ENCODE results near the gene DNAJC7. TPM values are rescaled to one million over a fixed set of nuclear protein-coding genes. Genes with fewer than 3 reads are reported as not detected.

Gene DNAJC7
- total RNA-seq, 3 donors from 2014 or later (not counting 1 experiment from before 2014, with no cell fraction given), result 123 to 159 (median 149) TPM

DNA sequence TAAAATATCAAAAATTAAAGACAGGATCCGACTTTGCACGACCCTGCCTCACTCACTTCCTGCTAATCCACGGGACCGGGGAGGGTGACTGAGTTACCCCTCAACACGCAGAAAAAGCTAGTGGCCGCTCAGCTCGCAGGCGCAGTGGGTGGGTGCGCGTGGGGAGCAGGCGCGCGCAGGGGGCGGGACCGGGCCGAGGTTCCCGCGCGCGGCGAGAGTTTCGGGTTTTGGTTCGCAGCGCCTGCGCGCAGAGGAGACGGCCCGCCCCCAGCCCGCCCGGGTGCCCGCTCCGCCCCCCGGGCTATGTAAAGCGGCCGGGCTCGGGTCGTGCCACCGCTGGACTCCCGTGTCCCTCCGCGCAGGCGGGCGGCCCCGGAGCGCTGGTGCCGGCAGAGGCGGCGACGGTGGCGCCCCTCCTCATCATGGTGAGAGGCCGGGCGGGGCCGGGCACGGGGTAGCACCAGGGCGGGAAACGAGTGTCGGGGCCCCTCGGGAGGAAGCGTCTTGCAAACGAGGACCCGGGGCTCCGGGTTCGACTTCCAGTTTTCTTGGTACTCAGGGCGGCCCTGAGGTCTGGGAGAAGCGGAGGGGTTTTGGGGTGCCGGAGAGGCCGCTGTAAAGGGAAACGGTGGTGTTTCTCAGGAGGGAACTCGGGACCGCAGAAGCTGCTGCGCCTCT is 50.6 kb downstream of the DNAJC7 start, which contains the start of gene CNP:
Gene CNP, plus strand, starts transcription at position 333 of the 678 bp plus-strand sequence. Its CDS starts 90 bp downstream, at position 423.
- ATAC-seq (peak; percentile 92 to 95 (median 92)), DNase-seq (peak; percentile 88 to 95)
- Histone ChIP-seq H3K27me3 (ENCODE audit: control insufficient read depth, insufficient read depth, low read length) (no peaks in the 10 kb centered on the region), H3K36me3 (ENCODE audit: control insufficient read depth, insufficient read depth, low read length) (peaks cover 7% of the 10 kb centered on the region), H3K4me3 (ENCODE audit: low read length) (peak within 1 kb of the TSS; percentile 91), H3K4me1 (ENCODE audit: control insufficient read depth, insufficient read depth, low read length) (peaks cover 27% of the 10 kb centered on the region), H3K27ac (ENCODE audit: low read length) (peak within 1 kb of the TSS; percentile 72), H3K9me3 (ENCODE audit: control insufficient read depth, insufficient read depth, low read length) (no peaks in the 10 kb centered on the region)
- Mint-ChIP-seq H3K36me3 (no peaks in the 10 kb centered on the region), H3K4me1 (peaks cover 24 to 32% of the 10 kb centered on the region in 2 donors), H3K27me3 (ENCODE audit: low read depth in 2 of 2) (no peaks in the 10 kb centered on the region), H3K27ac (peak within 1 kb of the TSS; percentile 68 to 76), H3K4me3 (peak within 1 kb of the TSS; percentile 74), H3K9me3 (no peaks in the 10 kb centered on the region)
- TF ChIP-seq, protein P1, sequence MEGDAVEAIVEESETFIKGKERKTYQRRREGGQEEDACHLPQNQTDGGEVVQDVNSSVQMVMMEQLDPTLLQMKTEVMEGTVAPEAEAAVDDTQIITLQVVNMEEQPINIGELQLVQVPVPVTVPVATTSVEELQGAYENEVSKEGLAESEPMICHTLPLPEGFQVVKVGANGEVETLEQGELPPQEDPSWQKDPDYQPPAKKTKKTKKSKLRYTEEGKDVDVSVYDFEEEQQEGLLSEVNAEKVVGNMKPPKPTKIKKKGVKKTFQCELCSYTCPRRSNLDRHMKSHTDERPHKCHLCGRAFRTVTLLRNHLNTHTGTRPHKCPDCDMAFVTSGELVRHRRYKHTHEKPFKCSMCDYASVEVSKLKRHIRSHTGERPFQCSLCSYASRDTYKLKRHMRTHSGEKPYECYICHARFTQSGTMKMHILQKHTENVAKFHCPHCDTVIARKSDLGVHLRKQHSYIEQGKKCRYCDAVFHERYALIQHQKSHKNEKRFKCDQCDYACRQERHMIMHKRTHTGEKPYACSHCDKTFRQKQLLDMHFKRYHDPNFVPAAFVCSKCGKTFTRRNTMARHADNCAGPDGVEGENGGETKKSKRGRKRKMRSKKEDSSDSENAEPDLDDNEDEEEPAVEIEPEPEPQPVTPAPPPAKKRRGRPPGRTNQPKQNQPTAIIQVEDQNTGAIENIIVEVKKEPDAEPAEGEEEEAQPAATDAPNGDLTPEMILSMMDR (IDR thresholded peaks at IDR 0.05), result no peak
- under 1% methylated on average over 71 of the region's 71 CpGs for WGBS (ENCODE audit: insufficient coverage)
- intact Hi-C loops (cut with micrococcal nuclease), result loop anchor here (1.0 to 2.0 kb wide), 2 partner anchors 48 to 51 kb away; partner anchors contain the start of genes ACLY and DNAJC7

DNA sequence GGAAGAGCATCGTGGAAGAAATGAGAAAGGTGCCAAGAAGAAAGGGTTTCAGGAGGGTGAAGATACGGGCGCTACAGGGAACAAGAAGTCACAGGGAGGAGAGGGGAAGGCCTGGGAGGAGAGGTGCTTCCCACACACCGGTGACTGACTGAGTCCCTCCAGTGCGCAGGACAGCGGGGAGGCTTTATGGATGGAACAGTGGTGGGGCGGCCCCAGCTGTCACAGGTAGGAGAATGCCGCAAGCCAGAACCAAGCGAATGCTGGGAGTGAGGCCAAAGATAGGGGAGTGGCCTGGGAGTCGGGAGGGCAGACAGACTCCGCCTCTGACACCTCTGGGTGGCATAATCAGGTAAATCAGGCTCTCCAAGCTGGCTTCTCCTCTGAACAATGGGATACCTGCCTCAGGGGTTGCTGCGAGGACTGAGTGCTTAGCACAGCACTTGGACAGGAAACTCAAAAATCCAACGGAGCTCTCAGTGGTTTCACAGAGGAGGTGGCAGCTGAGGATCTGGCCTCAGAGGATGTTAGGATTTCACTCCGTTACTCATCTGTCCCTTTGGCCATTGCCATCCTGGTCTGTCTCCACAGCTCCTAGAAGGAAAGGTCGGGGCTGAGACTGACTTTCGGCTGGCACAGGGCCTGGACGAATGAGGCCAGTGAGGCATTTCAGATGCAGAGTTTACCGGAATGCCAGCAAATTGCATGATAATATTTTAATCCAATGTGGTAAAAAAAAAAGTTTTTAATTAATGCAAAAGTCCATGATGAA is 51.4 kb downstream of the DNAJC7 start:
- 6% methylated on average over 18 of the region's 18 CpGs for WGBS (ENCODE audit: insufficient coverage)
- TF ChIP-seq, protein P1 (IDR thresholded peaks at IDR 0.05), result no peak
- Histone ChIP-seq H3K27ac (ENCODE audit: low read length) (peak overlapping the region; percentile 72), H3K9me3 (ENCODE audit: control insufficient read depth, insufficient read depth, low read length) (no peaks in the 10 kb centered on the region), H3K4me3 (ENCODE audit: low read length) (peak overlapping the region; percentile 60), H3K36me3 (ENCODE audit: control insufficient read depth, insufficient read depth, low read length) (peaks cover 7% of the 10 kb centered on the region), H3K4me1 (ENCODE audit: control insufficient read depth, insufficient read depth, low read length) (peaks cover 27% of the 10 kb centered on the region), H3K27me3 (ENCODE audit: control insufficient read depth, insufficient read depth, low read length) (no peaks in the 10 kb centered on the region)
- intact Hi-C loops (cut with micrococcal nuclease), result loop anchor here (1.0 to 2.0 kb wide), 2 partner anchors 47 to 51 kb away; partner anchors contain the start of genes ACLY and DNAJC7
- H3K4me3 Mint-ChIP-seq, result peak overlapping the region; percentile 72
- H3K27me3 Mint-ChIP-seq (ENCODE audit: low read depth in 2 of 2), result no peaks in the 10 kb centered on the region
- H3K27ac Mint-ChIP-seq, result peak overlapping the region; percentile 68 to 76
- H3K36me3 Mint-ChIP-seq, result no peaks in the 10 kb centered on the region
- DNase-seq (peak; percentile 27 to 79), ATAC-seq (peak; percentile 3 to 25 (median 13))
- H3K4me1 Mint-ChIP-seq, result peaks cover 24 to 32% of the 10 kb centered on the region in 2 donors
- H3K9me3 Mint-ChIP-seq, result no peaks in the 10 kb centered on the region

DNA sequence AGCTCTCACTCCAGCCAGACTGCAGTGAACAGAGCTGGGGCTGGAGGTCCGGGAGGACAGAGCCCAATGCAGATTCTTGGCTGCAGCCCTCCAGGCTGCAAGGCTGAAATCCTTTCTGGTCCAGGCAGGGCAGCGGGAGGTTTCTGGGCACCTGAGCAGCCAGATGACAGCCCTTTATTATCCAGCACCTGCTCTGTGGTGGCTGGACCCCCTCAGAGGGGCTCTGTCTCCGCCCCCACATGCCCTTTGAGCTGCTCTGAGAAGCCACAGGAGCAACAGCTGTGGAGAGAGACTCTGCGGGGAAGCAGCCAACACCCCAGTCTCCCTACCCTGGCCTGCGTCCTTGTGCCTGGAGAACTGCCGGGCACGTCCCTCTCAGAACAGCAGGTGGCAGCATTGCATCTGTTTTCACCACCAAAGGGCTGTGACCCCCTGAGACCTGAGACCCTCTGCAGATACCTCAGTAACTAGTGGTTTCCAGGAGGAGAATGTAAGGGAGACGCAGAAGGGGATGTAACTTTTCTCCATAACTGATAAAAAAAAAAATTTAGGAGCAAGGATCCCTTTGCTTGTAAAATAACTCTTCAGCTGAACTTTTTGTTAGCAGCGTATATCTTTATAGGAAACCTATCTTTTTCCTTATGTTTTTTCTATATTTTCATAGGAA is 54.3 kb downstream of the DNAJC7 start:
- Mint-ChIP-seq H3K9me3 (no peaks in the 10 kb centered on the region), H3K36me3 (no peaks in the 10 kb centered on the region), H3K4me3 (no peak overlapping the region), H3K27ac (no peak overlapping the region), H3K4me1 (peaks cover 16% of the 10 kb centered on the region in 2 donors), H3K27me3 (ENCODE audit: low read depth in 2 of 2) (no peaks in the 10 kb centered on the region)
- ATAC-seq (peak in 2 of 3 donors; percentile 17 to 31), DNase-seq (peak; percentile 62 to 84)
- peaks cover 17% of the 10 kb centered on the region for H3K4me1 ChIP-seq (ENCODE audit: control insufficient read depth, insufficient read depth, low read length)
- TF ChIP-seq, protein P1 (IDR thresholded peaks at IDR 0.05), result peak; percentile 80
- H3K4me3 ChIP-seq (ENCODE audit: low read length), result no peak overlapping the region
- 20% methylated on average over 7 of the region's 9 CpGs for WGBS (ENCODE audit: insufficient coverage)
- intact Hi-C loops (cut with micrococcal nuclease), result loop anchor here (1.0 kb wide), 1 partner anchor 153 kb away; no protein-coding TSS in a partner anchor
- H3K27me3 ChIP-seq (ENCODE audit: control insufficient read depth, insufficient read depth, low read length), result no peaks in the 10 kb centered on the region
- H3K36me3 ChIP-seq (ENCODE audit: control insufficient read depth, insufficient read depth, low read length), result no peaks in the 10 kb centered on the region
- no peaks in the 10 kb centered on the region for H3K9me3 ChIP-seq (ENCODE audit: control insufficient read depth, insufficient read depth, low read length)
- H3K27ac ChIP-seq (ENCODE audit: low read length), result no peak overlapping the region

Data from natural killer cell (primary cell).